HEK293T (cell line): ENCODE data around the gene MAP3K10.
A peak's percentile ranks its signal among the peaks of the same experiment; 100 is the strongest.

Experiments used
- CTCF ChIA-PET: fragments of 350-600 bp; formaldehyde crosslinking; extraction: SDS; loops from one replicate; lab custom pipeline; 2021; ENCODE audit warnings: antibody characterized with exemption, inconsistent platforms; lab: Yijun Ruan, JAX
- POLR2A ChIA-PET: fragments of 350-600 bp; formaldehyde crosslinking; extraction: SDS; loops from one replicate; lab custom pipeline; 2020; ENCODE audit warnings: antibody characterized with exemption, inconsistent platforms; lab: Yijun Ruan, JAX
- DNase-seq: peaks from one replicate; pipeline ENCODE4 v3.0.0; 2012; ENCODE audit warnings: mixed read lengths; ENCODE audit errors: extremely low spot score
- ARNT ChIP-seq: fragments of 450-650 bp; IDR thresholded peaks from 2 replicates; pipeline ENCODE4 v1.6.1; 2017; ENCODE audit warnings: mild to moderate bottlenecking
- BHLHE40 ChIP-seq: fragments of 450-650 bp; IDR thresholded peaks from 2 replicates; pipeline ENCODE4 v1.6.1; 2016; ENCODE audit warnings: mild to moderate bottlenecking, moderate library complexity, borderline replicate concordance
- CTBP1 ChIP-seq: fragments of 450-650 bp; IDR thresholded peaks from 2 replicates; pipeline ENCODE4 v1.6.1; 2016; ENCODE audit warnings: borderline replicate concordance
- ELF4 ChIP-seq: fragments of 450-650 bp; IDR thresholded peaks from 2 replicates; pipeline ENCODE4 v1.6.1; 2017; ENCODE audit warnings: antibody characterized with exemption
- FOXA1 ChIP-seq: fragments of 450-650 bp; IDR thresholded peaks from 2 replicates; pipeline ENCODE4 v1.6.1; 2016; ENCODE audit warnings: mild to moderate bottlenecking
- FOXK2 ChIP-seq: fragments of 450-650 bp; IDR thresholded peaks from 2 replicates; pipeline ENCODE4 v1.6.1; 2016; ENCODE audit warnings: mild to moderate bottlenecking
- FOXM1 ChIP-seq: fragments of 450-650 bp; IDR thresholded peaks from 2 replicates; pipeline ENCODE4 v1.6.1; 2017; ENCODE audit warnings: mild to moderate bottlenecking, borderline replicate concordance
- HDGF ChIP-seq: fragments of 450-650 bp; IDR thresholded peaks from 2 replicates; pipeline ENCODE4 v1.6.1; 2017; ENCODE audit warnings: antibody characterized with exemption, borderline replicate concordance
- L3MBTL2 ChIP-seq: fragments of 450-650 bp; conservative IDR thresholded peaks from 2 replicates; pipeline ENCODE4 v1.6.1; 2016; ENCODE audit warnings: mild to moderate bottlenecking
- LEF1 ChIP-seq: fragments of 450-650 bp; IDR thresholded peaks from 2 replicates; pipeline ENCODE4 v1.6.1; 2017; ENCODE audit warnings: mild to moderate bottlenecking, borderline replicate concordance
- NFRKB ChIP-seq: fragments of 450-650 bp; IDR thresholded peaks from 2 replicates; pipeline ENCODE4 v1.6.1; 2016; ENCODE audit warnings: mild to moderate bottlenecking, moderate library complexity
- SP1 ChIP-seq: fragments of 450-650 bp; IDR thresholded peaks from 2 replicates; pipeline ENCODE4 v1.6.1; 2017
- SUZ12 ChIP-seq: fragments of 450-650 bp; IDR thresholded peaks from 2 replicates; pipeline ENCODE4 v1.6.1; 2016; ENCODE audit warnings: mild to moderate bottlenecking
- TARDBP ChIP-seq: fragments of 450-650 bp; IDR thresholded peaks from 2 replicates; pipeline ENCODE4 v1.6.1; 2016
- ZNF384 ChIP-seq: fragments of 450-650 bp; IDR thresholded peaks from 2 replicates; pipeline ENCODE4 v1.6.1; 2016
- TF ChIP-seq, protein P1 (sequence below): fragments of 450-650 bp; IDR thresholded peaks from 2 replicates; pipeline ENCODE4 v1.6.1; 2016

Gene MAP3K10

DNA sequence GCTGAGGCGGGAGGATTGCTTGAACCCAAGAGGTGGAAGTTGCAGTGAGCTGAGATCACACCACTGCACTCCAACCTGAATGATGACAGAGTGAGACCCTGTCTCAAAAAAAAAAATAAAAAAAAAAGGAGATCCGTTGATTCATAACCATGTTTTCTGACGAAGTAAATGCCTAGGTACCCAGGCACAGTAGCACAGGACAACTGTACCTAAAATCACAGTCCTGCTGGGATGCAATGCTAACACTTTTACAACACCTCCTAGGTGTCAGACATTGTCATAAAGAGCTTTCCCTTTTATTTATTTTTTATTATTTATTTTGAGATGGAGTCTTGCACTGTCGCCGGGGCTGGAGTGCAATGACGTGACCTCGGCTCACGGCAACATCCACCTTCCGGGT is 29.4 kb downstream of the MAP3K10 start:
- POLR2A ChIA-PET: no interaction called here
- DNase-seq: no peak
- TF ChIP-seq L3MBTL2 (no peak), ZNF384 (no peak), TARDBP (no peak), FOXA1 (no peak), FOXM1 (no peak), ELF4 (no peak), BHLHE40 (no peak), CTBP1 (no peak), FOXK2 (no peak), NFRKB (no peak), HDGF (no peak), SP1 (no peak), SUZ12 (no peak)
- TF ChIP-seq, protein P1, sequence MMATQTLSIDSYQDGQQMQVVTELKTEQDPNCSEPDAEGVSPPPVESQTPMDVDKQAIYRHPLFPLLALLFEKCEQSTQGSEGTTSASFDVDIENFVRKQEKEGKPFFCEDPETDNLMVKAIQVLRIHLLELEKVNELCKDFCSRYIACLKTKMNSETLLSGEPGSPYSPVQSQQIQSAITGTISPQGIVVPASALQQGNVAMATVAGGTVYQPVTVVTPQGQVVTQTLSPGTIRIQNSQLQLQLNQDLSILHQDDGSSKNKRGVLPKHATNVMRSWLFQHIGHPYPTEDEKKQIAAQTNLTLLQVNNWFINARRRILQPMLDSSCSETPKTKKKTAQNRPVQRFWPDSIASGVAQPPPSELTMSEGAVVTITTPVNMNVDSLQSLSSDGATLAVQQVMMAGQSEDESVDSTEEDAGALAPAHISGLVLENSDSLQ: no peak
- CTCF ChIA-PET: interaction anchor here (1.0 to 1.8 kb wide), 2 partner anchors 27 to 29 kb away, joined by 3 to 5 read pairs; partner anchors contain the start of gene MAP3K10

DNA sequence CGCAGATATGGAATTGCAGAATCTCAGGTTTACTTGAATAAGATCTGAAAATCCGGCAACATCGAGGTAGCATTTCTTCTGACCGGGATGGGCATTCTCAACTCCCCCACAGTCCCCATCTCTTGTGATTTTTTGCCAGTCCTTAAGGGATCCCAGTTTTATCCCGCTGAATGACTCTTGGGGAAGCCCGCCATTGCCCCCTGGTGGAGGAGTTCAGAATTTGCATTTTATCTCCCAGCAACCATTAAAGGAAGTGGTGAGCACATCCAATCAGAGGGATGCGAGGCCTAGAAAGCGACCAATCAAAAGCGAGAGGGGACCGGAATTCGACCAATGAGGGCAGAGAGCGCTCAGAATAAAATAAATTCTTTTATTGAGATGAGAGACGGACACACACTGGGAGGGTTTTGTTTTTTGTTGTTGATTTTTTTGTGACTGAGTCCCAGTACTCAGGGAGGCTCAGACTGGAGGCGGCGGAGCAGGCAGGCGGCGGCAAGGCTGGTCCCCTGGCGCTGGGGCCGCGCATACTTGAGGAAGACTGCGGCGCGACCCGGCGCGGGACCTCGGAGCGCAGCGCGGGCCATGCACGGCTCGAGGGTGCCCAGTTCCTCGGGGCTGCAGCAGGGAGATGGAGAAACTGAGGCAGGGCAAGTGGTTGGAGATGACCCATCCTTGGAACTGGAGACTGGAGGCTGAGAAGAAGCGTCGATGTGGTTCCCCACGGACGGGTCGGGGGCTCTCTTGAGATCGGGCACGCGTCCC is 30.8 kb downstream of the MAP3K10 start:
- ChIA-PET CTCF (no interaction called here), POLR2A (no interaction called here)
- no peak for TF ChIP-seq CTBP1
- TF ChIP-seq HDGF: no peak
- no peak for TF ChIP-seq ELF4
- no peak for TF ChIP-seq LEF1
- TF ChIP-seq FOXA1: no peak
- TF ChIP-seq BHLHE40: no peak
- TF ChIP-seq SUZ12: no peak
- TF ChIP-seq SP1: no peak
- no peak for TF ChIP-seq FOXM1
- no peak for TF ChIP-seq ARNT
- TF ChIP-seq TARDBP: no peak
- no peak for TF ChIP-seq FOXK2
- no peak for TF ChIP-seq ZNF384
- TF ChIP-seq, protein P1: no peak
- no peak for TF ChIP-seq NFRKB
- peak; percentile 89 for DNase-seq

GRCh38 chr19:40223135-40223822 is 32.1 kb downstream of the MAP3K10 start:
- DNase-seq: no peak
- POLR2A ChIA-PET: no interaction called here
- no peak for TF ChIP-seq FOXM1
- no peak for TF ChIP-seq NFRKB
- no peak for TF ChIP-seq LEF1
- TF ChIP-seq ARNT: no peak
- TF ChIP-seq FOXA1: no peak
- TF ChIP-seq SUZ12: no peak
- no peak for TF ChIP-seq BHLHE40
- no peak for TF ChIP-seq TARDBP
- TF ChIP-seq CTBP1: no peak
- TF ChIP-seq L3MBTL2: no peak
- no peak for TF ChIP-seq SP1
- TF ChIP-seq ZNF384: no peak
- CTCF ChIA-PET: no interaction called here

DNA sequence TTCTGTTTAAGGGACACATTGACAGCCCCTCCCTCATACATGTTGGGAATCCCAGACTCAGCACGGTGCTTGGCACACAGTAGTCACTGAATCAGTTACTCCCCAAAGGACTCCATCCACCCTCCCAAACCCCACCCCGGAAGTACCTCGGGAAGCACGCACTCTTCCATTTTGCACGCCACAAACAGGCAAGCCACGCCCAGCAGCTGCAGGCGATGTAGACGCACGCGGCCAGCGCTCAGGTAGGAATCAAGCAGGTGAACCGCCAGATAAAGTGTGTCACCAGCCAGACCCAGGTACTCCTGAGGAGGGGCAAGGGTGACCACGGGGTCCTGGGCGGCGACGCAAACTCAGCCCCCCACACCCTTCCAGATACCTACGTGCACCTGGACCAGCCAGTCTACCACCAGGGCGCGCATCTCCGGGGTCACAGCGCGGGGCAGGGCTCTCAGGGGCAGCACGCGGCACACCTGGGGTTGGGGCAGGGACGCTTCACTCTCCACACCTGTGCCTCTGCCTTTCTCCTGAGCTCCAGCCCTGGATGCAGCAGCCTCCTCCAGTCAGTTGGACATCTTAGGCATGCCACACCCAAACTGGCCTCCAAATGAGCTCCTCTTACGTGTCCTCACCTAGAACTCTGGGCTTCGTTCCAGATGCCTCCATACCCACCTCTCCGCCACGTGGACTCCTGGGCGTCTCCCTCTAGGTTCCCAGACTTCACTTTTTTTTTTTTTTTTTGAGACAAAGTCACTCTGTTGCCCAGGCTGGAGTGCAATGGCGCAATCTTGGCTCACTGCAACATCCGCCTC is 33.3 kb downstream of the MAP3K10 start:
- POLR2A ChIA-PET: no interaction called here
- TF ChIP-seq L3MBTL2 (no peak), ELF4 (no peak), LEF1 (no peak), FOXA1 (no peak), BHLHE40 (no peak), CTBP1 (no peak), TARDBP (no peak), FOXK2 (no peak), FOXM1 (no peak)
- TF ChIP-seq, protein P1: no peak
- DNase-seq: no peak
- CTCF ChIA-PET: no interaction called here
